ENCODE data around the gene PPP4R3B. TPM values are rescaled to one million over a fixed set of nuclear protein-coding genes. Genes with fewer than 3 reads are reported as not detected.

The PPP4R3B gene
- total and polyA plus RNA-seq, 2 of the 4 experiments (the other 2 are of a cell fraction): 11.9 to 23.7 TPM

- Histone ChIP-seq H2AK9ac (replicated peaks; ENCODE audit: low read depth, low read length, poor library complexity) (no peak overlapping the region), H2BK15ac (ENCODE audit: low read depth, low read length) (no peak overlapping the region), H3K56ac (ENCODE audit: extremely low read depth, insufficient read depth, low read length) (no peak overlapping the region), H3K79me1 (ENCODE audit: low read depth in 1 of 2, low read length in 2 of 2) (peaks cover 9 to 24% of the 10 kb centered on the region in 2 experiments; a peak in 2 of 4 replicates), H3K27me3 (ENCODE audit: control insufficient read depth, insufficient read depth, low read length) (no peaks in the 10 kb centered on the region), H3K4ac (ENCODE audit: low read depth, low read length) (no peak overlapping the region), H4K8ac (ENCODE audit: low read depth in 2 of 2, low read length in 2 of 2) (no peak overlapping the region), H4K91ac (ENCODE audit: insufficient read depth, low read depth, low read length) (no peak overlapping the region), H3K9me1 (ENCODE audit: insufficient read depth, low read length) (no peaks in the 10 kb centered on the region), H3K4me1 (ENCODE audit: control insufficient read depth, insufficient read depth, low read length) (peaks cover 3% of the 10 kb centered on the region), H2AFZ (replicated peaks; ENCODE audit: low read length, poor library complexity) (no peak overlapping the region), H2AK5ac (ENCODE audit: low read depth, low read length) (no peak overlapping the region), H2BK120ac (ENCODE audit: low read depth, low read length) (no peak overlapping the region), H4K20me1 (ENCODE audit: insufficient read depth, low read length) (peaks cover 6% of the 10 kb centered on the region; the same call in 1 of the 2 replicates), H3K23ac (ENCODE audit: low read depth, low read length) (no peak overlapping the region), H2BK20ac (ENCODE audit: low read depth, low read length) (no peak overlapping the region), H3K4me2 (ENCODE audit: low read depth, low read length) (no peak overlapping the region), H3K14ac (replicated peaks; ENCODE audit: low read depth, low read length) (no peak overlapping the region), H4K5ac (ENCODE audit: low read depth, low read length) (no peak overlapping the region), H3K4me3 (ENCODE audit: insufficient read depth, low read depth, low read length) (no peak overlapping the region), H3K27ac (ENCODE audit: insufficient read depth, low read length) (no peak overlapping the region), H3K9me3 (ENCODE audit: control insufficient read depth, insufficient read depth, low read length) (no peaks in the 10 kb centered on the region), H3K18ac (ENCODE audit: low read depth, low read length) (no peak overlapping the region), H3K9ac (ENCODE audit: low read depth, low read length) (no peak overlapping the region), H2BK5ac (ENCODE audit: low read depth, low read length, poor library complexity, severe bottlenecking) (no peak overlapping the region), H3K36me3 (ENCODE audit: control insufficient read depth, insufficient read depth, low read length) (peaks cover 10% of the 10 kb centered on the region)
- no peak for DNase-seq
- dilution Hi-C loops (cut with HindIII; ENCODE audit: low sequenced_read_pairs, unreplicated experiment): no loop called here
- no TSS peak for BruUV-seq (replicated peaks)
- no peak for ATAC-seq (ENCODE audit: low read depth)
- TF ChIP-seq SMC3 (IDR thresholded peaks at IDR 0.05; ENCODE audit: low read depth, low read length): no peak
- no peak for TF ChIP-seq MXI1 (IDR thresholded peaks at IDR 0.05; ENCODE audit: borderline replicate concordance, low read depth, low read length)
- no peak for TF ChIP-seq CHD1 (IDR thresholded peaks at IDR 0.05; ENCODE audit: low read depth, low read length)
- TF ChIP-seq MAZ (IDR thresholded peaks at IDR 0.05; ENCODE audit: borderline replicate concordance, low read depth, low read length): no peak
- ChIA-PET POLR2A (ENCODE audit: unreplicated experiment) (no interaction called here), CTCF (no interaction called here)
- in situ Hi-C loops (cut with MboI; ENCODE audit: low sequenced_read_pairs): no loop called here
- intact Hi-C loops (cut with micrococcal nuclease): no loop called here
Measured at GRCh38 chr2:55595536-55595935, 21.9 kb downstream of the PPP4R3B start.
